SK-N-SH treated with all-trans-retinoic acid at 6 μM for 48 hours (cell line): Measurements from ENCODE around the gene TMIE.

Source experiments
- ARNTL ChIP-seq: fragments of 450-650 bp; formaldehyde crosslinking; IDR thresholded peaks from 2 replicates; pipeline ENCODE4 v1.5.0; 2020; ENCODE audit warnings: low read depth, mild to moderate bottlenecking, moderate library complexity, borderline replicate concordance
- CREB5 ChIP-seq: fragments of 250-450 bp; sonication (Bioruptor Pico); IDR thresholded peaks from 2 replicates; pipeline ENCODE4 v1.5.1; 2020; ENCODE audit warnings: low read depth, mild to moderate bottlenecking, moderate library complexity
- CSDC2 ChIP-seq: fragments of 250-450 bp; sonication (Bioruptor Pico); IDR thresholded peaks from 2 replicates; pipeline ENCODE4 v1.5.0; 2020; ENCODE audit warnings: mild to moderate bottlenecking, moderate library complexity
- CSRNP3 ChIP-seq: fragments of 250-450 bp; sonication (Bioruptor Pico); IDR thresholded peaks from 2 replicates; pipeline ENCODE4 v1.5.1; 2021; ENCODE audit warnings: mild to moderate bottlenecking, moderate library complexity
- PATZ1 ChIP-seq: fragments of 250-450 bp; sonication (Bioruptor Pico); IDR thresholded peaks from 2 replicates; pipeline ENCODE4 v1.8.0; 2020; ENCODE audit warnings: mild to moderate bottlenecking, moderate library complexity, borderline replicate concordance
- POU6F1 ChIP-seq: fragments of 250-450 bp; sonication (Bioruptor Pico); IDR thresholded peaks from 2 replicates; pipeline ENCODE4 v1.8.0; 2021; ENCODE audit warnings: low read depth, mild to moderate bottlenecking, moderate library complexity, borderline replicate concordance
- PPARA ChIP-seq: fragments of 250-450 bp; sonication (Bioruptor Pico); IDR thresholded peaks from 2 replicates; pipeline ENCODE4 v1.5.0; 2020; ENCODE audit warnings: mild to moderate bottlenecking, borderline replicate concordance
- ZC3H10 ChIP-seq: fragments of 250-450 bp; sonication (Bioruptor Pico); IDR thresholded peaks from 2 replicates; pipeline ENCODE4 v1.5.1; 2021; ENCODE audit warnings: mild to moderate bottlenecking, moderate library complexity

- TF ChIP-seq CSRNP3 (CRISPR knock-in tag), result no peak
- TF ChIP-seq POU6F1 (CRISPR knock-in tag), result no peak
- no peak for TF ChIP-seq PPARA (CRISPR knock-in tag)
- no peak for TF ChIP-seq ZC3H10 (CRISPR knock-in tag)
- no peak for TF ChIP-seq PATZ1 (CRISPR knock-in tag)
- TF ChIP-seq CSDC2, result no peak
- no peak for TF ChIP-seq ARNTL (CRISPR knock-in tag)
- no peak for TF ChIP-seq CREB5 (CRISPR knock-in tag)
Observed at GRCh38 chr3:46692566-46692990, 8.6 kb upstream of the TMIE start.
